MCF 10A (cell line): Measurements from ENCODE around the gene WNT4. TPM values are rescaled to one million over a fixed set of nuclear protein-coding genes. Genes with fewer than 3 reads are reported as not detected.
"Not testable (repeated sequence)": the region's sequence is repeated elsewhere in the genome, so short reads cannot be mapped to it uniquely, and the experiment has no call there.

Experiments used
- BruUV-seq: library from RNA; stranded (reverse); fragments of 400-500 nt; replicated peaks from 2 replicates; lab custom pipeline; 2021; lab: Mats Ljungman, UMichigan
- CTCF ChIA-PET: fragments of 300-600 bp; sonication (Branson Sonifier 250); formaldehyde crosslinking; extraction: SDS; loops from one replicate; lab custom pipeline; 2021; ENCODE audit warnings: antibody characterized with exemption, inconsistent platforms; lab: Yijun Ruan, JAX
- POLR2A ChIA-PET: fragments of 300-600, 350-650 bp; sonication (Branson Sonifier 250); formaldehyde crosslinking; extraction: SDS; loops from one replicate; lab custom pipeline; 2020; ENCODE audit warnings: antibody characterized with exemption, inconsistent platforms; lab: Yijun Ruan, JAX
- DNase-seq: peaks from one replicate; pipeline ENCODE4 v3.0.0-alpha.2; 2018; ENCODE audit not compliant: unreplicated experiment
- H3K27ac Mint-ChIP-seq: one replicate; pipeline ENCODE4 v1.8.0; 2022; ENCODE audit warnings: mild to moderate bottlenecking, low read depth, mixed read lengths; ENCODE audit not compliant: unreplicated experiment
- H3K27me3 Mint-ChIP-seq: one replicate; pipeline ENCODE4 v1.8.0; 2022; ENCODE audit warnings: mixed read lengths; ENCODE audit not compliant: insufficient read depth, unreplicated experiment
- H3K36me3 Mint-ChIP-seq: one replicate; pipeline ENCODE4 v1.8.0; 2022; ENCODE audit warnings: mild to moderate bottlenecking, moderate library complexity, mixed read lengths; ENCODE audit not compliant: insufficient read depth, unreplicated experiment
- H3K4me1 Mint-ChIP-seq: one replicate; pipeline ENCODE4 v1.8.0; 2022; ENCODE audit warnings: mixed read lengths; ENCODE audit not compliant: insufficient read depth, unreplicated experiment
- H3K4me3 Mint-ChIP-seq: one replicate; pipeline ENCODE4 v1.8.0; 2022; ENCODE audit warnings: mild to moderate bottlenecking, moderate library complexity, mixed read lengths; ENCODE audit not compliant: unreplicated experiment
- H3K9me3 Mint-ChIP-seq: one replicate; pipeline ENCODE4 v1.8.0; 2022; ENCODE audit warnings: mixed read lengths; ENCODE audit not compliant: unreplicated experiment
- CTCF ChIP-seq: fragments of 200-600 bp; IDR thresholded peaks from one replicate; pipeline ENCODE4 v1.8.0; 2022; ENCODE audit warnings: antibody characterized with exemption, mild to moderate bottlenecking; ENCODE audit not compliant: unreplicated experiment
- intact Hi-C: fragments of 100-400 bp; cut with micrococcal nuclease; formaldehyde crosslinking; loops from 2 replicates; pipeline ENCODE4 v1.14.1; 2022
- total RNA-seq: library from RNA; stranded (reverse); gene quantifications from 2 replicates; pipeline ENCODE4 v1.2.3, GENCODE V29; 2022

Gene WNT4
- total RNA-seq, 1 experiment from 2014 or later = not detected

- peaks cover 86% of the 10 kb centered on the region for H3K36me3 Mint-ChIP-seq
- H3K27ac Mint-ChIP-seq = no peak overlapping the region
- no peak overlapping the region for H3K4me3 Mint-ChIP-seq
- no peaks in the 10 kb centered on the region for H3K9me3 Mint-ChIP-seq
- intact Hi-C loops = no loop called here
- ChIA-PET POLR2A (interaction anchor here (0.7 to 2.4 kb wide), 5 partner anchors 9 to 513 kb away, joined by 3 to 10 read pairs (median 3); partner anchors contain the start of gene CDC42), CTCF (interaction anchor here (0.6 to 1.1 kb wide), 3 partner anchors 10 to 183 kb away, joined by 3 to 5 read pairs (median 3); no protein-coding TSS in a partner anchor)
- H3K27me3 Mint-ChIP-seq = no peaks in the 10 kb centered on the region
- TF ChIP-seq CTCF = no peak
- no peaks in the 10 kb centered on the region for H3K4me1 Mint-ChIP-seq
- BruUV-seq = no TSS peak
- DNase-seq = no peak
Observed at GRCh38 chr1:22098752-22099151, 44.1 kb downstream of the WNT4 start.

GRCh38 chr1:22096463-22096862 lies 46.4 kb downstream of the WNT4 start:
- ChIA-PET POLR2A (no interaction called here), CTCF (interaction anchor here (1.7 kb wide), 1 partner anchor 9 kb away, joined by 4 read pairs; no protein-coding TSS in a partner anchor)
- Mint-ChIP-seq H3K36me3 (peaks cover 96% of the 10 kb centered on the region), H3K27me3 (no peaks in the 10 kb centered on the region), H3K9me3 (no peaks in the 10 kb centered on the region), H3K4me1 (no peaks in the 10 kb centered on the region), H3K4me3 (no peak overlapping the region), H3K27ac (no peak overlapping the region)
- no peak for TF ChIP-seq CTCF
- BruUV-seq = no TSS peak
- intact Hi-C loops = no loop called here
- no peak for DNase-seq

- no TSS peak for BruUV-seq
- H3K4me3 Mint-ChIP-seq = no peak overlapping the region
- peaks cover 97% of the 10 kb centered on the region for H3K36me3 Mint-ChIP-seq
- POLR2A ChIA-PET = no interaction called here
- H3K27ac Mint-ChIP-seq = no peak overlapping the region
- TF ChIP-seq CTCF = no peak
- peaks cover 1% of the 10 kb centered on the region for H3K4me1 Mint-ChIP-seq
- intact Hi-C loops = no loop called here
- CTCF ChIA-PET = interaction anchor here (1.2 to 1.7 kb wide), 2 partner anchors 10 to 14 kb away, joined by 3 to 4 read pairs; no protein-coding TSS in a partner anchor
- no peak for DNase-seq
- no peaks in the 10 kb centered on the region for H3K27me3 Mint-ChIP-seq
- H3K9me3 Mint-ChIP-seq = no peaks in the 10 kb centered on the region
Observed at GRCh38 chr1:22096036-22096435, 46.9 kb downstream of the WNT4 start.

GRCh38 chr1:22093513-22093912 lies 49.4 kb downstream of the WNT4 start:
- Mint-ChIP-seq H3K4me3 (no peak overlapping the region), H3K9me3 (no peaks in the 10 kb centered on the region), H3K27me3 (no peaks in the 10 kb centered on the region), H3K4me1 (peaks cover 27% of the 10 kb centered on the region), H3K36me3 (peaks cover 84% of the 10 kb centered on the region), H3K27ac (no peak overlapping the region)
- intact Hi-C loops = no loop called here
- POLR2A ChIA-PET = interaction anchor here (0.6 to 1.7 kb wide), 5 partner anchors 9 to 396 kb away, joined by 3 to 6 read pairs (median 3); no protein-coding TSS in a partner anchor
- DNase-seq = no peak
- TF ChIP-seq CTCF = no peak
- CTCF ChIA-PET = interaction anchor here (0.8 to 0.9 kb wide), 2 partner anchors 12 to 69 kb away, joined by 3 read pairs; no protein-coding TSS in a partner anchor
- BruUV-seq = no TSS peak

GRCh38 chr1:22092026-22092768 lies 50.7 kb downstream of the WNT4 start:
- H3K4me3 Mint-ChIP-seq, CTCF ChIA-PET, intact Hi-C loops, H3K27me3 Mint-ChIP-seq, H3K9me3 Mint-ChIP-seq, H3K27ac Mint-ChIP-seq: not testable (repeated sequence)
- peak; percentile 38 for DNase-seq
- Mint-ChIP-seq H3K4me1 (peaks cover 34% of the 10 kb centered on the region), H3K36me3 (peaks cover 84% of the 10 kb centered on the region)
- POLR2A ChIA-PET = interaction anchor here (0.6 to 1.7 kb wide), 4 partner anchors 25 to 1562 kb away, joined by 3 to 6 read pairs (median 4); no protein-coding TSS in a partner anchor
- TSS peak; percentile 46 for BruUV-seq
